Prostate gland (tissue), 2 donors: ENCODE results near the gene RPTOR.

Source experiments
- CTCF ChIP-seq, 4 experiments: fragments of 200-600 bp in 2 of 4; fragments of 450-650 bp in 2 of 4; sonication (generic) in 2 of 4; IDR thresholded peaks; 1 replicate in 3 of 4; 2 replicates in 1 of 4; pipeline ENCODE4 v1.5.1; 2016 to 2019; ENCODE audit warnings: antibody characterized with exemption in 4 of 4, mild to moderate bottlenecking in 2 of 4, moderate library complexity in 2 of 4
- POLR2AphosphoS5 ChIP-seq: sonication (generic); formaldehyde crosslinking; IDR thresholded peaks from one replicate; pipeline ENCODE4 v1.6.1; 2017; ENCODE audit warnings: antibody characterized with exemption

- TF ChIP-seq CTCF (IDR thresholded peaks at IDR 0.05) = no peak
- TF ChIP-seq POLR2AphosphoS5 = no peak
These were observed 273.2 kb downstream of the RPTOR start for GRCh38 chr17:80817861-80818260.
